GM13977 (cell line): ENCODE results near the gene LHFPL4.
"Not testable (repeated sequence)": the region's sequence is repeated elsewhere in the genome, so short reads cannot be mapped to it uniquely, and the experiment has no call there.

Source experiments
- DNase-seq: peaks from one replicate; pipeline ENCODE4 v3.0.0; 2012; ENCODE audit warnings: low spot score
- in situ Hi-C: fragments of 300-500 bp; cut with MboI; formaldehyde crosslinking; loops from one replicate; pipeline ENCODE4 v1.12.0; 2022; ENCODE audit warnings: low sequenced_read_pairs, low pct_unique_long_range_greater_than_20kb, mixed read lengths, inconsistent platforms; ENCODE audit not compliant: unreplicated experiment
- TF ChIP-seq, protein P1 (sequence below): IDR thresholded peaks from 2 replicates; pipeline ENCODE4 v1.5.1; 2012; ENCODE audit warnings: mild to moderate bottlenecking, control low read depth; ENCODE audit not compliant: insufficient read depth; ENCODE audit errors: extremely low read depth, missing control alignments

The LHFPL4 gene

DNA sequence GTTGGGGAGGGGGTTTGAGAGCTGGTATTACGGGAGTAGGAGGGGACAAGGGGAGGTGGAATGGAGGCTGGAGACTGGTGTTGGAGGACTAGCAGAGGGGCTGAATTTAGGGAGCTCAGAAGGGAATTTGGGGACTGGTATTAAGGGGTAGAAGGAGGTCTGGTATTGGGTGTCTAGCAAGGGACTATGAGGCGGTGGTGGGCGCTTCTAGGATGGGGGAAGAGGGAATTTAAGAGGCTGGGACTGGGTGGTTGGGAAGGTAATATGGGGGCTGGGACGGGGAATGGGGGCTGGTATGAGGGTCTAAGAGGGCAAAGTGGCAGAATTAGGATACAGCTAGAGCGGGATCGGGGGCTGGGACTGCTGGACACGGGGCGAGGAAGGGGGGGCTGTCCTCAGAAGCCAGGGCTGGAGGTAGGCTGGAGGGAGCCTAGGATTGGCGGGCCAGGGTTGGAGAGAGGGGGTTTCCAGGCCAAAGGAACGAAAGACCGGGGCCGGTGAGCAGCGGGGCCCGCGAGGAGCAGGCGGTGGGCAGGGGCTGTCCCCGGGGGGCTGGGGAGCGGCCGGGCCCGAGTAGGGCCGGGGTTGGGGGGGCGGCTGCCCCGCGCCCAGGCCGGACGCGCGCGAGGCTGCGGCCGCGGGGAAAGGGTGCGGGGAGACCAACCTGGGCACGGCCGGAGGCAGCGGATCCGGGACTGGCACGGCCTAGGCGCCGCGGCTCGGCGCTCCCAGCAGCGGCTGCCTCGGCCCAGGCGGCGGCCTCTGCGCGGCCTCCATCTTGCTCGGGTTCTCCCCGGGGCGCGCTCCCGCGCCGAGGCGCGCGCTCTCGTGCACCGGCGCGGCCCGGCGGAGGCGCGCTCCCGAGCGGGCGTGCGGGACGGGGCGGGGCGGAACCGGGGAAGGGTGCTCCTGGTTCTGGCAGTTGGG is at the start of gene LHFPL4:
LHFPL4 (minus strand) TSS at position 802 of the 927 bp plus-strand sequence. CDS start 1,143 bp downstream, outside the sequence.
- DNase-seq: peak; percentile 40
- TF ChIP-seq, protein P1, sequence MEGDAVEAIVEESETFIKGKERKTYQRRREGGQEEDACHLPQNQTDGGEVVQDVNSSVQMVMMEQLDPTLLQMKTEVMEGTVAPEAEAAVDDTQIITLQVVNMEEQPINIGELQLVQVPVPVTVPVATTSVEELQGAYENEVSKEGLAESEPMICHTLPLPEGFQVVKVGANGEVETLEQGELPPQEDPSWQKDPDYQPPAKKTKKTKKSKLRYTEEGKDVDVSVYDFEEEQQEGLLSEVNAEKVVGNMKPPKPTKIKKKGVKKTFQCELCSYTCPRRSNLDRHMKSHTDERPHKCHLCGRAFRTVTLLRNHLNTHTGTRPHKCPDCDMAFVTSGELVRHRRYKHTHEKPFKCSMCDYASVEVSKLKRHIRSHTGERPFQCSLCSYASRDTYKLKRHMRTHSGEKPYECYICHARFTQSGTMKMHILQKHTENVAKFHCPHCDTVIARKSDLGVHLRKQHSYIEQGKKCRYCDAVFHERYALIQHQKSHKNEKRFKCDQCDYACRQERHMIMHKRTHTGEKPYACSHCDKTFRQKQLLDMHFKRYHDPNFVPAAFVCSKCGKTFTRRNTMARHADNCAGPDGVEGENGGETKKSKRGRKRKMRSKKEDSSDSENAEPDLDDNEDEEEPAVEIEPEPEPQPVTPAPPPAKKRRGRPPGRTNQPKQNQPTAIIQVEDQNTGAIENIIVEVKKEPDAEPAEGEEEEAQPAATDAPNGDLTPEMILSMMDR: no peak
- in situ Hi-C loops: no loop called here

DNA sequence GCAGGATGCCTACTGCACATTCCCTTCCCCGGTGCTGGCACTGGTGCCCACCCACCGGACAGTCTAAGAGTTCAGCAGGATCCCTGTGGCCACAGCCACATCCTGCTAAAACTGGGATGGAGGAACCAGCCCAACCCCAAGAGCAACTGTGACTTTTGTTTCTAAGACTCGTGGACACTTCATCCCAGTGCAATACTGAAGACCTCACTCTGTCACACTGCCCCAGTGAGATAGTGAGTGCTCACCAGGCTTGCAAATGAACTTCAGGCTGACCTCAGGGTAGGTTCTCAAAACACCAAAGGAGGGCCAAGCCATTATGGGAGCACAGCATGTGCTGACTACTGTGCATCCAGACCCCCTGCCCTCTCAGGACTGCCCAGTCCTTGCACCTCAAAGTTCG is 49.0 kb upstream of the LHFPL4 start:
- in situ Hi-C loops: no loop called here
- DNase-seq: no peak
- TF ChIP-seq, protein P1: no peak

DNA sequence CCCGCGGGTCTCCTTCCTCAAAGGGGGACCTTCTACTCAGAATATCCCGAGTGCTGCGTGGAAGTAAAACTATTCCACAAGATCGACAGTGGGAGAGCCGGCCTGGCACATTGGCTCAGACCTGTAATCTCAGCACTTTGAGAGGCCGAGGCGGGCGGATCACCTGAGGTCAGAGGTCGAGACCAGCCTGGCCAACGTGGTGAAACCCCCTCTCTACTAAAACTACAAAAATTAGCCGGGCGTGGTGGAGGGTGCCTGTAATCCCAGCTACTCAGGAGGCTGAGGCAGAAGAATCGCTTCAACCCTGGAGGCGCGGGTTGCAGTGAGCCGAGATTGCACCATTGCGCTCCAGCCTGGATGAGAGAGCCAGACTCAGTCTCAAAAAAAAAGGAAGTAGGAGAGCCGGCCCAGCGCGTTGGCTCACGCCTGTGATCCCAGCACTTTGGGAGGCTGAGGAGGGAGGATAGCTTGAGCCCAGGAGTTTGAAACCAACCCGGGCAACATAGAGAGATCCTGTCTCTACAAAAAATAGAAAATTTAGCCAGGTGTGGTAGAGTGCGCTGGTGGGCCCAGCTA is 47.5 kb upstream of the LHFPL4 start:
- in situ Hi-C loops: not testable (repeated sequence)

DNA sequence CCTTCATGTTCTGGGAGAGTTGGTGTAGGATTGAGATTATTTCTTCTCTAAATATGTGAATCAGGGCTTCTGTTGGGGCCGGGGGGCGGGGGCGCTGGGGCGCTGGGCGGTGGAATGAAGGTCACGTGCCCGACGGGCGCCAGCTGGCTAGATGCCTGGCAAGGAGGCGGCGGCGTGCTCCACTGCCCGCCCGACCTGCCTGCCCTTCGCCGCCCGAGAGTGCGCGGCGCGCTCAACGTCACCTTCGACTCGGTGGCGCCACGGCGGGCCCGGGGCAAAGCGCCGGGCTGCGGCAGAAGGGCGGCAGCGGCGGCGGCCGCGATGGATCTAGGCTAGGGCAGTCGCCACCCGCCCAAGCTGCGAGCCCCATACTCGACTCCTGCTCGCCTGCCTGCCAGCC is 47.0 kb upstream of the LHFPL4 start:
- in situ Hi-C loops: no loop called here
- TF ChIP-seq, protein P1: no peak
- no peak for DNase-seq

More for the DNA sequence above, 47.5 kb upstream of the LHFPL4 start:
- DNase-seq: not testable (repeated sequence)

DNA sequence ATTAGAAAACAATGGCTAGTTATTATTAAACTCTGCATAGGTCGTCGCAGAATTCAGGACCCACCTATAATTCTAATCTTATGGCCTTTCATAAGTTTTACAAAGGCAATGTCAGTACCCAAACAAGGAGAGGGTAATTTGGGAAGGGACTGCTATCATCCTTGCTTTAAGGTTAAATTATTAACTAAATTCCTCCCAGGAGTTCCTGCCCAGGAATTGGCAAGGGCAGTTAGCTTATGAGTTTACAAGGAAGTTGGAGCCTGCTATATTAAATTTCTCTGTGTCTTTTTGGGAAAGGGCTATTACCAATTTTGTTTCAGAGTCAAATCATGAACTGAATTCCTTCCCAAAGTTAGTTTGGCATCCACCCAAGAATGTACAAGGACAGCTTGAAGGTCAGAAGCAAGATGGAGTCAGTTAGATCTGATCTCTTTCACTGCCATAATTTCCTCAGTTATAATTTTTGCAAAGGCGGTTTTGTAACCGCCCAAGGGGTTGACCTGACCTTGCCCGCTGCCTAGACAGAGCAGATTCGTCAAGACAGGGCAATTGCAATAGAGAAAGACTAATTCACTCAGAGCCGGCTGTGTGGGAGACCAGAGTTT is 45.3 kb upstream of the LHFPL4 start:
- in situ Hi-C loops: no loop called here
- TF ChIP-seq, protein P1: no peak
- DNase-seq: no peak

DNA sequence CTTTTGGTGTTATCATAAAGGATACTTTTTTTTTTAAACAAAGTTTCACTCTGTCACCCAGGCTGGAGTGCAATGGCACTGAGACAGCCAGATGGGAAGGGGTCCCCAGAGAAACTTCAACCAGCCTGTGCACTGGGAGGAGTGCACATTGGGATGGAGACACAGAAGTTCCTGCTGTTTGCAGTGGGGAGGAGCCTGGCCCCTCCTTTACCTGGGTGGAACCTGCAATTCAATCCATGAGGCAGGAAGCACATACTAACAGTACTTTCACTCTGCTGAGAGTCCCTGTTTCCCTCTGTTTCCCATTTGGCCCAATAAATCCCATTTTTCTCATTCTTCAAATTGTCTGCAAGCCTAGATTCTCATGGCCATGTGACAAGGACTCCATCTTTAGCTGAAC is 42.3 kb upstream of the LHFPL4 start:
- no peak for DNase-seq
- TF ChIP-seq, protein P1: no peak
- in situ Hi-C loops: no loop called here

DNA sequence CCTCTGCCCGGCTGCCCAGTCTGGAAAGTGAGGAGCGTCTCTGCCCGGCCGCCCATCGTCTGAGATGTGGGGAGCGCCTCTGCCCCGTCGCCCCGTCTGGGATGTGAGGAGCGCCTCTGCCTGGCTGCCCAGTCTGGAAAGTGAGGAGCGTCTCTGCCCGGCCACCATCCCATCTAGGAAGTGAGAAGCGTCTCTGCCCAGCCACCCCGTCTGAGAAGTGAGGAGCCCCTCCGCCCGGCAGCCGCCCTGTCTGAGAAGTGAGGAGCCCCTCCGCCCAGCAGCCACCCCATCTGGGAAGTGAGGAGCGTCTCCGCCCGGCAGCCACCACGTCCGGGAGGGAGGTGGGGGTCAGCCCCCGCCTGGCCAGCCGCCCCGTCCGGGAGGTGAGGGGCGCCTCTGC is 38.2 kb upstream of the LHFPL4 start:
- in situ Hi-C loops, DNase-seq: not testable (repeated sequence)
